NT2/D1 (cell line): ENCODE measurements around the gene RASGRP1.

Experiments used
- YY1 ChIP-seq: IDR thresholded peaks from 2 replicates; pipeline ENCODE4 v1.6.1; 2011; ENCODE audit not compliant: insufficient read length, insufficient read depth
- ZNF274 ChIP-seq: IDR thresholded peaks from 2 replicates; pipeline ENCODE4 v1.6.1; 2011; ENCODE audit warnings: mild to moderate bottlenecking, low read depth, low read length

GRCh38 chr15:38521316-38521715 lies 43.3 kb downstream of the RASGRP1 start:
- TF ChIP-seq YY1 (no peak), ZNF274 (no peak)
